A549 (cell line): ENCODE measurements around the gene NGF. TPM values are rescaled to one million over a fixed set of nuclear protein-coding genes. Genes with fewer than 3 reads are reported as not detected.

ENCODE experiments used
- ATAC-seq, 2 experiments: fragments of 200-7000 bp in 1 of 2; fragments of >200 bp in 1 of 2; cut with Nextera tagmentation in 1 of 2; cut with Tn5 transposase in 1 of 2; 3 replicates each; pipeline versions ENCODE4 v1.8.0 to v1.9.1; 2018 to 2020; ENCODE audit warnings: mild to moderate bottlenecking in 1 of 2, moderate library complexity in 1 of 2
- CTCF ChIA-PET: fragments of 300-600 bp; sonication (Branson Sonifier 250); formaldehyde crosslinking; extraction: SDS; loops from one replicate; lab custom pipeline; 2021; ENCODE audit warnings: antibody characterized with exemption, inconsistent platforms; lab: Yijun Ruan, JAX
- POLR2A ChIA-PET: fragments of 350-600 bp; formaldehyde crosslinking; extraction: SDS; loops from one replicate; lab custom pipeline; 2021; ENCODE audit warnings: antibody characterized with exemption, inconsistent platforms; lab: Yijun Ruan, JAX
- DNase-seq, 2 experiments: peaks; one replicate each; pipeline versions ENCODE4 v3.0.0 to v3.0.0-alpha.2; 2011 to 2016; ENCODE audit warnings: low read depth in 1 of 2, low spot score in 1 of 2
- FAIRE-seq: peaks from 2 replicates; lab custom pipeline; 2011; peaks lifted over from hg19 to GRCh38; lab: Jason Lieb, UNC
- H3K27ac ChIP-seq, 2 experiments: fragments of >200 bp; sonication (Bioruptor Twin); formaldehyde crosslinking; 3 replicates each; pipeline ENCODE4 v1.5.1; 2016 to 2017
- H3K4me1 ChIP-seq: fragments of >200 bp; sonication (Bioruptor Twin); formaldehyde crosslinking; 3 replicates; pipeline ENCODE4 v1.6.1; 2016
- H3K4me2 ChIP-seq: fragments of >200 bp; sonication (Bioruptor Twin); formaldehyde crosslinking; 3 replicates; pipeline ENCODE4 v1.6.1; 2016
- H3K4me3 ChIP-seq: fragments of >200 bp; sonication (Bioruptor Twin); formaldehyde crosslinking; 3 replicates; pipeline ENCODE4 v1.5.1; 2016
- H3K9me3 ChIP-seq: fragments of >200 bp; sonication (Bioruptor Twin); formaldehyde crosslinking; 3 replicates; pipeline ENCODE4 v1.6.1; 2016
- CHD4 ChIP-seq: fragments of 200-600 bp; sonication (generic); IDR thresholded peaks from 2 replicates; pipeline ENCODE4 v1.6.1; 2016; ENCODE audit warnings: antibody characterized with exemption, mild to moderate bottlenecking, borderline replicate concordance
- EHF ChIP-seq: fragments of 250-450 bp; sonication (Bioruptor Pico); IDR thresholded peaks from 2 replicates; pipeline ENCODE4 v1.5.0; 2020; ENCODE audit warnings: mild to moderate bottlenecking
- FOSB ChIP-seq: fragments of 250-450 bp; sonication (Bioruptor Pico); IDR thresholded peaks from 2 replicates; pipeline ENCODE4 v1.5.0; 2020; ENCODE audit warnings: mild to moderate bottlenecking, moderate library complexity
- FOSL2 ChIP-seq, 2 experiments: fragments of 450-650 bp in 1 of 2; fragments of >200 bp in 1 of 2; sonication (Bioruptor Twin) in 1 of 2; formaldehyde crosslinking; IDR thresholded peaks; 2 replicates each; pipeline versions ENCODE4 v1.5.0 to v1.6.1; 2016 to 2020; ENCODE audit warnings: mild to moderate bottlenecking in 1 of 2, moderate library complexity in 1 of 2
- HOXA7 ChIP-seq: fragments of 250-450 bp; sonication (Bioruptor Pico); IDR thresholded peaks from 2 replicates; pipeline ENCODE4 v1.5.0; 2020; ENCODE audit warnings: mild to moderate bottlenecking, moderate library complexity
- HOXB13 ChIP-seq: fragments of 250-450 bp; sonication (Bioruptor Pico); IDR thresholded peaks from 2 replicates; pipeline ENCODE4 v1.5.0; 2020; ENCODE audit warnings: low read depth, mild to moderate bottlenecking, moderate library complexity
- HOXB5 ChIP-seq: fragments of 250-450 bp; sonication (Bioruptor Pico); IDR thresholded peaks from 2 replicates; pipeline ENCODE4 v1.5.0; 2020; ENCODE audit warnings: mild to moderate bottlenecking, moderate library complexity
- JUN ChIP-seq, 2 experiments: fragments of >200 bp; sonication (Bioruptor Twin); formaldehyde crosslinking; IDR thresholded peaks; 2 replicates in 1 of 2; 3 replicates in 1 of 2; pipeline ENCODE4 v1.6.1; 2016 to 2017
- KDM5A ChIP-seq: fragments of 200-600 bp; sonication (generic); IDR thresholded peaks from 2 replicates; pipeline ENCODE4 v1.6.1; 2016; ENCODE audit warnings: antibody characterized with exemption, mild to moderate bottlenecking
- MAFK ChIP-seq: fragments of 450-650 bp; IDR thresholded peaks from 2 replicates; pipeline ENCODE4 v1.6.1; 2014; ENCODE audit not compliant: partially characterized antibody
- POLR2A ChIP-seq: IDR thresholded peaks from 2 replicates; pipeline ENCODE4 v1.6.1; 2012; ENCODE audit warnings: mild to moderate bottlenecking, low read length
- RAD21 ChIP-seq, 2 experiments: fragments of >200 bp in 1 of 2; sonication (Bioruptor Twin) in 1 of 2; formaldehyde crosslinking in 1 of 2; IDR thresholded peaks in 1 of 2; conservative IDR thresholded peaks in 1 of 2; 2 replicates in 1 of 2; 3 replicates in 1 of 2; pipeline ENCODE4 v1.6.1; 2012 to 2018; ENCODE audit warnings: inconsistent platforms in 1 of 2
- RARB ChIP-seq: fragments of 250-450 bp; sonication (Bioruptor Pico); IDR thresholded peaks from 2 replicates; pipeline ENCODE4 v1.8.0; 2021; ENCODE audit warnings: mild to moderate bottlenecking, moderate library complexity
- RFX5 ChIP-seq: fragments of 450-650 bp; IDR thresholded peaks from 2 replicates; pipeline ENCODE4 v1.7.1; 2014; ENCODE audit warnings: antibody characterized with exemption, mild to moderate bottlenecking, moderate library complexity
- TFCP2L1 ChIP-seq: fragments of 250-450 bp; sonication (Bioruptor Pico); IDR thresholded peaks from 2 replicates; pipeline ENCODE4 v1.5.0; 2021; ENCODE audit warnings: mild to moderate bottlenecking
- TP53 ChIP-seq: fragments of 250-450 bp; sonication (Bioruptor Pico); IDR thresholded peaks from 2 replicates; pipeline ENCODE4 v1.5.0; 2021; ENCODE audit warnings: mild to moderate bottlenecking, moderate library complexity
- ZC3H11A ChIP-seq: fragments of 450-650 bp; IDR thresholded peaks from 2 replicates; pipeline ENCODE4 v1.6.1; 2014; ENCODE audit warnings: antibody characterized with exemption, mild to moderate bottlenecking
- ZFP36 ChIP-seq: fragments of 450-650 bp; IDR thresholded peaks from 2 replicates; pipeline ENCODE4 v1.6.1; 2014; ENCODE audit warnings: borderline replicate concordance; ENCODE audit not compliant: partially characterized antibody
- ZSCAN20 ChIP-seq: fragments of 250-450 bp; sonication (Bioruptor Pico); IDR thresholded peaks from 2 replicates; pipeline ENCODE4 v1.8.0; 2022; ENCODE audit warnings: mild to moderate bottlenecking, moderate library complexity
- WGBS: methylation state at CpG from one replicate; pipeline ENCODE4 v1.1.6; 2017; ENCODE audit errors: missing lambda C conversion rate; 5-methylcytosine and 5-hydroxymethylcytosine counted together
- polyA plus RNA-seq, 4 experiments: library from polyadenylated mRNA; depleted of rRNA in 3 of 4; stranded (reverse); fragments of >200 nt; fragmentation: RNase III in 1 of 4; extraction: RNeasy Plus Mini Kit Qiagen cat#74134 plus additional on column Dnase treatment in 1 of 4; gene quantifications; 2 replicates in 3 of 4; 3 replicates in 1 of 4; pipeline ENCODE4 v1.2.3, GENCODE V29; 2011 to 2017
- TF ChIP-seq, protein P1 (sequence below): IDR thresholded peaks from 2 replicates; pipeline ENCODE4 v1.6.1; 2012; ENCODE audit warnings: low read depth, borderline replicate concordance
- TF ChIP-seq, protein P2 (sequence below): fragments of 450-650 bp; IDR thresholded peaks from 2 replicates; pipeline ENCODE4 v1.6.1; 2014; ENCODE audit warnings: antibody characterized with exemption
- TF ChIP-seq, protein P3 (sequence below): fragments of >200 bp; sonication (Bioruptor Twin); formaldehyde crosslinking; IDR thresholded peaks from 3 replicates; pipeline ENCODE4 v1.6.1; 2016
- TF ChIP-seq, protein P4 (sequence below): fragments of >200 bp; sonication (Bioruptor Twin); formaldehyde crosslinking; IDR thresholded peaks from 2 replicates; pipeline ENCODE4 v1.6.1; 2016
- TF ChIP-seq, protein P5 (sequence below): IDR thresholded peaks from 2 replicates; pipeline ENCODE4 v1.6.1; 2012

The NGF gene
- polyA plus RNA-seq, 2 of the 4 experiments (the other 2 are of a cell fraction): 0.71 to 1.6 TPM

DNA sequence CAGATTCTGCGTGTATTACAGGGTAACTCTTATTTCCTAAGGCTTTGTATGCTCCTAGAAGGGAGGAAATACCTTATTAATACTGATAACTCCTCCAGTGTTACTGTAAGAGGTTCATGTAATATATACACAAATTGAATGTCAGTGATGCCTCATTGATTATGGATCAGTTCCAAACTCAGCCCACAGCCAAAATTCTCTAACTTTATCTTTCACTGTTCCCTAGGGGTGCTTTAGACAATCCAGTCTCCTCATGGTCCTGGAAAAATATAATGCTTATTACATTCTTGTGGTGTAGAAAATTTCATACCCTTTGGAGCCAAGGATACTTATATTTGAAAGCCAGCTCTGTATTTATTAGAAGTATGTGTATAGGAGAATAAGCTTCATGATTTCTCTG, 73.0 kb downstream of the NGF start (continued):
- TF ChIP-seq HOXB13 (CRISPR knock-in tag): no peak
- no peak for TF ChIP-seq RFX5
- TF ChIP-seq, protein P1, sequence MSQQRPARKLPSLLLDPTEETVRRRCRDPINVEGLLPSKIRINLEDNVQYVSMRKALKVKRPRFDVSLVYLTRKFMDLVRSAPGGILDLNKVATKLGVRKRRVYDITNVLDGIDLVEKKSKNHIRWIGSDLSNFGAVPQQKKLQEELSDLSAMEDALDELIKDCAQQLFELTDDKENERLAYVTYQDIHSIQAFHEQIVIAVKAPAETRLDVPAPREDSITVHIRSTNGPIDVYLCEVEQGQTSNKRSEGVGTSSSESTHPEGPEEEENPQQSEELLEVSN: no peak
- TF ChIP-seq FOSL2 (IDR thresholded peaks at IDR 0.05): no peak
- no peak for TF ChIP-seq FOSL2 (CRISPR knock-in tag; IDR thresholded peaks at IDR 0.05)
- TF ChIP-seq, protein P2, sequence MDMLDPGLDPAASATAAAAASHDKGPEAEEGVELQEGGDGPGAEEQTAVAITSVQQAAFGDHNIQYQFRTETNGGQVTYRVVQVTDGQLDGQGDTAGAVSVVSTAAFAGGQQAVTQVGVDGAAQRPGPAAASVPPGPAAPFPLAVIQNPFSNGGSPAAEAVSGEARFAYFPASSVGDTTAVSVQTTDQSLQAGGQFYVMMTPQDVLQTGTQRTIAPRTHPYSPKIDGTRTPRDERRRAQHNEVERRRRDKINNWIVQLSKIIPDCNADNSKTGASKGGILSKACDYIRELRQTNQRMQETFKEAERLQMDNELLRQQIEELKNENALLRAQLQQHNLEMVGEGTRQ: no peak

DNA sequence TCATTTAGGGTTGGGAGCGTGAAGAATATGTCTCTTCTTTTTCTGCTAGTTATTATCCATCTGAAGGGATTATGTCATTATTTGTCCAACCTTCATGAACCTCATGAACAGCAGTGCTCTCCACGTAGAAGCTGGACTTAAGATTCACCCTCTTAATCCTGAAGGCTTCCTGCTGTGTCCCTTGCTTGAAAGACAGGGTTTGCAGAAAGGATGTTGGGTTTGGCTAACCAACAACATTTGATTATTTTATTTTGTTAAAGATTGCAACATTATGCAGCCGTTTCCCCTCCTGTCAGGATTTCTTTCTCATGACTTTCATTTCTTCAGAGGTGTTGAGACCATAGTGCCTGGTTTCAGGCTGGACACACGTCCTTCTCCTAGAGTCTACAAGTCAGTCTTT, 75.2 kb downstream of the NGF start:
- H3K27ac ChIP-seq: no peak overlapping the region
- no peaks in the 10 kb centered on the region for H3K4me1 ChIP-seq
- FAIRE-seq (no peak), DNase-seq (no peak), ATAC-seq (no peak)
- CTCF ChIA-PET: no interaction called here
- 50% methylated on average over 4 of the region's 4 CpGs for WGBS
- peaks cover 3% of the 10 kb centered on the region; the same call in 1 of the 3 replicates for H3K9me3 ChIP-seq
- no peak overlapping the region for H3K4me2 ChIP-seq
- POLR2A ChIA-PET: no interaction called here
- H3K4me3 ChIP-seq: no peak overlapping the region
- TF ChIP-seq RFX5 (no peak), JUN (IDR thresholded peaks at IDR 0.05) (no peak), POLR2A (no peak)
- TF ChIP-seq, protein P3, sequence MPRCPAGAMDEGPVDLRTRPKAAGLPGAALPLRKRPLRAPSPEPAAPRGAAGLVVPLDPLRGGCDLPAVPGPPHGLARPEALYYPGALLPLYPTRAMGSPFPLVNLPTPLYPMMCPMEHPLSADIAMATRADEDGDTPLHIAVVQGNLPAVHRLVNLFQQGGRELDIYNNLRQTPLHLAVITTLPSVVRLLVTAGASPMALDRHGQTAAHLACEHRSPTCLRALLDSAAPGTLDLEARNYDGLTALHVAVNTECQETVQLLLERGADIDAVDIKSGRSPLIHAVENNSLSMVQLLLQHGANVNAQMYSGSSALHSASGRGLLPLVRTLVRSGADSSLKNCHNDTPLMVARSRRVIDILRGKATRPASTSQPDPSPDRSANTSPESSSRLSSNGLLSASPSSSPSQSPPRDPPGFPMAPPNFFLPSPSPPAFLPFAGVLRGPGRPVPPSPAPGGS: no peak

DNA sequence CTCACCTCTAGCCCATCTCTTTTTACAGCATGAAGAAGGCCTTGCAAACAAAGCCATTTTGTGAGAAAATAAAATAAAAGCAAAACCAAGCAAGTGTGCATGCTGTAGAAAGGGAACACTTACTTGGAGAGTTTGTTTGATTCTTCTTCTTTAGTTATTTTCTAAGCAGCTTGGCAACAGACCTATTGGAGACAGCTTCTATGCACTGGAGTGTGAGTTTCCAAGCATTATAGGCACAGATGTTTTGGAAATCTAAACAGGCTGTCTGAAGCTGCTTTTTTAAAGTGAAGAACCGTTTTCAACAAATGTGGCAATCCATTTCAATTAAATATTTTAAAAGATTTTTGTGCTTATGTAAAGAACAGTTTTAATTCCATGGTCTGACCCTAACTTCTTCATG, 76.6 kb downstream of the NGF start:
- DNase-seq: no peak
- peaks cover 7% of the 10 kb centered on the region; the same call in 1 of the 3 replicates for H3K9me3 ChIP-seq
- ChIA-PET CTCF (interaction anchor here (2.0 kb wide), 1 partner anchor 20 kb away, joined by 7 read pairs; no protein-coding TSS in a partner anchor), POLR2A (no interaction called here)
- H3K4me2 ChIP-seq: no peak overlapping the region
- H3K4me1 ChIP-seq: no peaks in the 10 kb centered on the region
- WGBS: 16% methylated on average over 1 of the region's 1 CpG
- TF ChIP-seq MAFK (no peak), RARB (no peak), RAD21 (conservative IDR thresholded peaks at IDR 0.05 in 1 of 2, IDR thresholded peaks at IDR 0.05 in 1 of 2) (no peak), ZFP36 (no peak), TP53 (no peak), FOSB (CRISPR knock-in tag) (no peak), TFCP2L1 (CRISPR knock-in tag) (no peak)
- TF ChIP-seq, protein P4, sequence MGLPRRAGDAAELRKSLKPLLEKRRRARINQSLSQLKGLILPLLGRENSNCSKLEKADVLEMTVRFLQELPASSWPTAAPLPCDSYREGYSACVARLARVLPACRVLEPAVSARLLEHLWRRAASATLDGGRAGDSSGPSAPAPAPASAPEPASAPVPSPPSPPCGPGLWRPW: no peak
- no peak for ATAC-seq
- no peak overlapping the region for H3K27ac ChIP-seq
- no peak for FAIRE-seq
- H3K4me3 ChIP-seq: no peak overlapping the region

DNA sequence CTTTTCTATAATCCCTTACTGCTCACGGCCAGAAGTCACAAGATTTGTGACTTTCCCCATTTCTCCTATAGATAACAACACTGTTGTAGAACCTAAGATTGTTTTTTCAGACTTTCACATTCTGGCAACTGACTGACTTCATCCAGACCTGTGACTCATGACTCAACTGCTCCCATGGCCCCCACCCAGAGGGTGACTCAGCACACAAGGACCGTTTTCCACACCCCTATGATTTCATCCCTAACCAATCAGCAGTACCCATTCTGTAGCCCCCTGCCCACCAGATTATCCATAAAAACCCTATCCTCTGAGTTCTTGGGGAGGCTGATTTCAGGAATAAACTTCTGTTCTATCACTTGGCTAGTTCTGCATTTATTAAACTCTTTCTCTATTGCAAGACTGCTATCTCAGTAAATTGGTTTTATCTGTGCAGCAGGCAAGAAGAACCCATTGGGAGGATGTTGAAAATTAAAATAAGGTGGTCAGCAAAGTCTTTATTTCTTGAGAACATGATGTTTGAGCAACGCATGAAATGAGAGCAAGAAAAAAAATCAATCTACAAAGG, 79.7 kb downstream of the NGF start:
- 12% methylated on average over 3 of the region's 3 CpGs for WGBS
- Histone ChIP-seq H3K9me3 (peaks cover 7% of the 10 kb centered on the region; the same call in 1 of the 3 replicates), H3K4me1 (no peaks in the 10 kb centered on the region), H3K4me3 (no peak overlapping the region), H3K27ac (no peak overlapping the region), H3K4me2 (no peak overlapping the region)
- DNase-seq (peak in 1 of 2 experiments; percentile 14), ATAC-seq (no peak), FAIRE-seq (no peak)
- ChIA-PET CTCF (no interaction called here), POLR2A (no interaction called here)
- TF ChIP-seq CHD4 (no peak), ZSCAN20 (CRISPR knock-in tag) (no peak), HOXB5 (CRISPR knock-in tag) (no peak), ZC3H11A (no peak), RFX5 (no peak), KDM5A (no peak), EHF (CRISPR knock-in tag) (no peak), ZFP36 (no peak), HOXA7 (CRISPR knock-in tag) (no peak)
- TF ChIP-seq, protein P5, sequence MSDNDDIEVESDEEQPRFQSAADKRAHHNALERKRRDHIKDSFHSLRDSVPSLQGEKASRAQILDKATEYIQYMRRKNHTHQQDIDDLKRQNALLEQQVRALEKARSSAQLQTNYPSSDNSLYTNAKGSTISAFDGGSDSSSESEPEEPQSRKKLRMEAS: no peak
- TF ChIP-seq, all 56 proteins: peak for 0
